Stimulated activated CD8-positive, alpha-beta memory T cell treated with anti-CD3 and anti-CD28 coated beads, Interleukin-4, amount 100 ng/mL, for 1 hour (primary cell): ENCODE data around the gene ZDHHC14.
"Not testable (repeated sequence)": the region's sequence is repeated elsewhere in the genome, so short reads cannot be mapped to it uniquely, and the experiment has no call there.

Experiments
- DNase-seq, 2 donors: peaks; one replicate each; pipeline ENCODE4 v3.0.0-alpha.2; 2020; ENCODE audit warnings: low read depth in 2 of 2, low spot score in 1 of 2

ZDHHC14 gene

DNA sequence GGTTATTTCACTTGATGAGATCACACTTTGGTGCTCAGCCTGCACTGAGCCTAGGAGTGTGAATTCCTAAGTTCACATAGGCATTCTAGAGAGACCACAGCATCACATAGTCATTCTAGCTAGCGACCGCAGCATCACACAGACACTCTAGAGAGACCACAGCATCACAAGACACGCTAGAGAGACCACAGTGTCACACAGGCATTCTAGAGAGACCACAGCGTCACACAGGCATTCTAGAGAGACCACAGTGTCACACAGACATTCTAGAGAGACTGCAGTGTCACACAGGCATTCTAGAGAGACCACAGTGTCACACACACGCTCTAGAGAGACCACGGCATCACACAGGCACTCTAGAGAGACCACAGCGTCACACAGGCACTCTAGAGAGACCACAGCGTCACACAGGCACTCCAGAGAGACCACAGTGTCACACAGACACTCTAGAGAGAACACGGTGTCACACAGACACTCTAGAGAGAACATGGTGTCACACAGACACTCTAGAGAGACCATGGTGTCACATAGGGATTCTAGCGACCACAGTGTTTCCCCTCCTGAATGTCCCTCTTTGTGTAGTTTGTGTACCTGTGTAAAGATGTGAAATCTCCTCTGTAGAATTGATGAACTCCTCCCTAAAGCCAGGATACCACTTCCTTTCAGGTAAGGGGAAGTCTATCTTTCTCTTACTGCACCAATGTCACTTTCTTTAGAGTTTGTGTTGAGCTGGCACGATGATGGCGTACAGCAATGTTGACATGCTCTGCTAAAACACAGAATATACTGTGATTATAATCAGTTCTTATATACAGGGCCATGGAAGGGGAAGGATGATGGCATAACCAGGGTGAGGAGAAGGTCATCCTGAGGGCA lies 169.4 kb downstream of the ZDHHC14 start:
- no peak for DNase-seq

DNA sequence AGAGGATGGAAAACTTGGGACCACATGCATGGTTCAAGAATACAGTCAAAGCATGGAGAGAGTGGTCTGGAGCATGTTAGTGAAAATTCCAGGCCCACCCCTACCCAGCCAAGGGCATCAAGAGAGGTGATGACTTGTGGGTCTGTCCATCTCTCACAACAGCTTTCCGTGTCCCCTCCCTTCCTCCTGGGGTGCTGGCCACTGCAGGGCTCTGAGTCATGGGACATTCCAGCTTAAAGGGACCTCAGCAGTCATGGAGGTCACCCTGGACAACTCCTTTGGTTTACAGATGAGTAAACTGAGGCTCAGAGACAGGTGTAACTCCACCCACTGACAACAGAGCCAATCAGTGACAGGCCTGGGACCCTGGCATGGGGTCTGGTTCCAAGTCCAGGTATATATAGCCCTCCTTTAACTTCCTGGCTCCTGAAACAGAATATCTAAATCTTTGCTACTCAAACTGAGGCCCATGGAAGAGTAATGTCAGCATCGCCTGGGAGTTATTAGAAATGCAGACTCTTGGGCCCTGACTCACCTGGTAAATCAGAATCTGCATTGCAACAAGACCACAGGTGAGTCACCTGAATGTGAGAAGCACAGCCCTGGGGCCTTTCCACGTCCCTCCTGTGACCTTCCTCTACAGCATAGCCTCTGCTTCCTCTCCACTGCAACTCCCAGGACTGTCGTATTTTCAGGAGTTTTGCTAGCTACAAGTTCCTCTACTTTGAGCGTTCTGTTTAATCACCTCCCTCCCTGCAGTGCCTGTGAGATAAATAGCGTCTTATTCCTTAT lies 170.2 kb downstream of the ZDHHC14 start:
- no peak for DNase-seq

GRCh38 chr6:157552081-157552747 lies 171.2 kb downstream of the ZDHHC14 start:
- no peak for DNase-seq

DNA sequence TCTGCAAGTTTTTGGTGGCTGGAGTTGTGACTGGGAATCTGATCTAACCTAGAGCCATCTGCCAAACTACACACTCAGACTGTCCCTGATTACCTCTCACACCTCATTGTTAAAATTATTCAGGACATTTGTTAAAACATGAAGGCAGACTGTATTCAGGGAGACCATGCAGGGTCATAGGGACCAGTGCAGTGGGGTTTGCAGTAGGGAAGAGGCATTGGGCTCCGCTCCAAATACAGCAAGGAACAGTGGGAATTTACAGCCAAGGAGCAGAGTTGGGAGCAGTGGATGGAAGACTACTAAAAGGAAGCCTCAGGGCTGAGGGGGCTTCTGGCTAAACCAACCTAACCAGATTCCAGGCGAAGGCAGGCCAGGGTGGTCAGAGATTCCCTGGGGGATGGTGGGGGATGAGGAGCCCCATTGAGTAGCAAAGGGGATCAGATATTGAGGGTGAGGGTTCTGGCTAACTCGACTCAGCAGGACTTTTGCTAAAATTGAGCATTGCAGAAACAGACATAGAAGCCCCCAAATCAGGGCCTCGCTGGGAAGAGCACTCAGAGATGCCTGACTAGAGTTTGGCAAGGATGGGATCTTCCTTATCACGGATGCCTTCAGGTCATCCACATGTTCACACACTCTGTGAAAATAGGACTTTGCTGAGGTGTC lies 172.0 kb downstream of the ZDHHC14 start:
- DNase-seq = no peak

- no peak for DNase-seq
Observed at GRCh38 chr6:157554747-157555146, 173.8 kb downstream of the ZDHHC14 start.

DNA sequence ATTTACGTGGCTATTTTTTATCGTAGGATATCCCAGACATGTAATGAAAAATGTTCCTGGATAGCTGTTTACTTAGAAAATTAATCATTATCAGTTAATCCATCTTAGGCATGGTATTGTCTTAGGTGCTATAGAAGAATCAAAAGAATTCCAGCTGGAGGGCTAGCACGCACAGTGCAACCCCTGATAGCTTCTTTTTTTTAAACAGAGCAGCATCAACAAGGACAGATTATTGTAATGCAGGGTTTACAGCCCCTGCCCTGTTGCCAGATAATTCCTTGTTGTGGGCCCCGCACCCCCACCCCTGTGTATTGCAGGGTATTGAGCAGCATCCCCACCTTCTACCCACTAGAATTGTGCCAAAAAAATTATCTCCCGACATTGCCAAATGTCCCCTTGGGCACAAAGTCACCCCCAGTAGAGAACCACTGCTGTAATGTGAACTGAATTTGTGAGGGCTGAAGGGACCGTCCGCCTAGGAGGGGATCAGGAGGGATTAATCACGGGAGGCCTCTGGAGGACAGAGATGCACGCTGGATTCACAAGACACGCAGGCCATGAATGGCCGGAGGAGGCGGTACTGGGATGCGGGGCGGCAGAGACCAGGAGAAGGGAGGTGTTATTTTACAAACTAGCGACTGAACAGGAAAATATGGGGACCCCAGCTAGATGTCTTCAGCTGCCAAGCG lies 174.6 kb downstream of the ZDHHC14 start:
- DNase-seq = no peak

DNA sequence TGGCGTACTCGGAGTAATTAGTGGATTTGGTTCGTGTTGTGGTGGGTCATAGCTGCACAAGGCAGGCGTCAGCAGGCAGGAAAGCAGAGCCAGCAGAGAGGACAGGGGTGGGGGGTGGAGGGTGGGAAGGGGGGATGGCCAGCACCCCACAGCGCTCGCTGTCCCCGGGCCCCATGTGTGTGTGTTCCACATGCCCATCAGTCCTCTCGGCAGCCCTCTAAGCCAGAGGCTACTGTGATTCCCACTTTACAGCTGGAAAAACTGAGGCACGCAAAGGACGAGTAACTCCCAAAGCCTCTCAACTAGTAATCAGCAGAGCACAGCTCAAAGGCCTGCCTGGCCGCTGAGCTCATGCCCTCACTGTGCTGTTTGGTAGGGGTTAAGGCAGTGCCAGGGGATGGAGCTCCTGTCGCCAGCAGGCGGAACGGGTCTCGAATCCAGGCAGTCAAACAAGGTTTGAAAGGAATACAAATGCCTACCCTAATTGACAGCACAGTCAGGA lies 175.2 kb downstream of the ZDHHC14 start:
- DNase-seq = no peak

DNA sequence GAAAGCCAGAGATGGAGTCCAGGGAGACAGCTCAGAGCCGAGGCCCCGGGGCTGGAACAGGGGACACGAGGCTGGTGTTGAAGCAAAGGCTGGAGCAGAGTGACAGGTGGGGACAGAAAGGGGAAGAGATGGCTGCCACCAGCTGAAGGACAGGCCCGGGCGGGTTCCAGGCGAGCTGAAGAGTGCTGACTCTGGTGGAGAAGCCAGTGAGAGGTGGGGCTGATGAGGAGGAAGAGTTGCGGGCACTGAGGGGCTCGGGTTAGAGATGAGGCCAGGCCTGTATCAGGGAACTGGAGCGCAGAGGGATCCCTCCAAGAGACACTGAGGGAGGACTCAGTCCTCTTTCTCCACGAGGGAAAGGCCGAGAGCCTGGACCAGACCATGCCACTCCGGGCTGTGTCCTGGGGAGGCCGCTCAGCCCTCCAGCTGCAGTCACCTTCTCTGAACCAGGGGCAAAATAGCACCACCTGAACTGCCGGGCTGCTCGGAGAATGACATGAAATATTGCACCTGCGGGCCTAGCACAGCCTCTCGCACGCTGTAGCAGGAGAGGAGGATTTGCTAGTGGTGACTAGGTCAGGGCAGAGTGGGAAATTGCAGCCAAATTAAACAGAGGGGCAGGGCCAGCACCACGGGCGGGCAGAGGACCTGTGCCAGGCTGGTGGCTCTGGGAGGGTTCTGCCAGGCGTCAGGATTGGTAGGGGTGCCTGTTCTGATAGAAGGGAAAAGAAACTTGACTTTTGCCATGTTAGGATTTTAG lies 175.9 kb downstream of the ZDHHC14 start:
- DNase-seq = no peak

- no peak for DNase-seq
Observed at GRCh38 chr6:157557559-157557958, 176.6 kb downstream of the ZDHHC14 start.

DNA sequence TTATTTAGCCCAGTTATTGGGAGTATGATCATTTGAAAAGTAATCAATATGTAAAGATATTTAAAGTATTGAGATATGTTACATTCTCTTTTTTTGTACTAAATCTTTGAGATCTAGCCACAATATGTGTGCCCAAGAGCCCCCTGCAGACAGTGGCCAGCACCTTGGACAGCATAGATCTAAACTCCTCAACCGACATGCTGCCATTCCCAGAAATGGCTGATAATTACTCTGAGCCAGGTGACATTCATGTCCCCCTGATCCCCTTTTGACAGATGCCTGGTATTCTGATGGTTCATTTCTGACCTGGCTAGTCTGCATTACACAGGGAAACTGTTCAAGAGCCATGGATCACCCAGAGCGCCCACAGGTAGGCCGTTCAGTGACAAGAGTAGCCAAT lies 177.1 kb downstream of the ZDHHC14 start:
- no peak for DNase-seq

DNA sequence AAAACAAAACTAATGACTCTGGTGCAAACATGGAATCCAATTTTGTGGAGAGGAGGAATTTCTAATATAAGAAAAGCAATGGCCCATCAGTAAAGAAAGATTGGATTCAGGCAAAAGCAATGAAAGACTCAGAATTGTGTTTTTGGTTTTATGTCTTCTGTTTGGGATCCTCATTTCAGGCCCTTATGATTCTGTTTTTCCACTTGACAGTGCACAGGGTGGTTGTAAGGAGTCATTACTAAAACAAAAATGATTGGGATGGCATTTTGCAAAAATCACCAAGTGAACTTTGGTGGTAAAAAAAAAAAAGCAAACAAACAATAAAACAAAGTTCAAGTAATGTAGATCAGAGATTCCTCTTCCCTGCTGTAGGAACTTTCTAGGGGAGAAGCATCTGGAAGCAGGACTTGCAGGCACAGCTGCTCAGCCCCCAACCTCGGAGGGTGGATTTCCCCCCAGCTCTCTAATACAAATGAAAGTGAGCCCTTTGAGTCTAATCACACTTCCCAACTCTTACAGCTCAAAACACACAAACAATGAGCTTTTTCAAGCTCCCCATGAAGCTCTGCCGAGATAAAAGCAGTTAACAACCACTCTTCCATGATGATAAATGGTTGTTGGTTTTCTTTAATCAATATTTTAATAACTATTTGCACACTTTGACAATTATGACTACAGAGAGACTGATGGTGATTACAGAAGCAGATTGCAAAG lies 177.7 kb downstream of the ZDHHC14 start:
- no peak for DNase-seq

GRCh38 chr6:157559201-157559756 lies 178.3 kb downstream of the ZDHHC14 start:
- no peak for DNase-seq

DNA sequence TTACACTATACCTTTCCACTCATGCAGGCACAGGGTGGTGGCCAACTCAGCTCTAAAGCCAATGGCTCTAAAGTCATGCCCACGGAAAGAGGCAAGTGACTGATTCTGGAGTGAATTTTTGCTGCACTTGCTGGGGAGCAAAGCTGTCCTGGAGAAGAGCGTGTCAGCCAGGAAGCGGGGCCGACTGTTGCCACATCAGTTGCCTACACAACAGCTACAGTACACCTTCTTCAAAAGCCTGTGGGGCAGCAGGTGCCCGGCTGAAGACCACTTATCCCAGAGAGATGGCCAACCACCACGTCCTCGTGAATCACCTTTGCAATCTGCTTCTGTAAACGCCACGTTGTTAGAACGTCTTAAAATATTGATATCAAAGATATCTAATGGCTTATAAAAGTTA lies 179.1 kb downstream of the ZDHHC14 start:
- DNase-seq = not testable (repeated sequence)

- DNase-seq = no peak
Observed at GRCh38 chr6:157560691-157561413, 179.9 kb downstream of the ZDHHC14 start.

DNA sequence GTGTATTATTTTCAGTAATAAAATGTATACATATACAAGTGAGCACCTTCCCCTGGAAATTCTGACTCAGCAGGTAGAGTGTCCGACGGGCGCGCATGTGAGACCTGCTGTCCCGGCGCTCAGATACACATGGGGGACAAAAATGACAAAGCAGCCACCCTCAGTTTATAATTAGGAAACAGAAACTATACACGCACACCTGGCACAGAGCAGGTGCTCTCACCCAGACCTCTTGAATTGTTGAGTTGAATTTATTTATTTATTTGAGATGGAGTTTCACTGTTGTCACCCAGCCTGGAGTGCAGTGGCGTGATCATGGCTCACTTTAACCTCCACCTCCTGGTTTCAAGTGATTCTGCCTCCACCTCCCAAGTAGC lies 180.4 kb downstream of the ZDHHC14 start:
- no peak for DNase-seq

- no peak for DNase-seq
Observed at GRCh38 chr6:157561929-157562810, 181.2 kb downstream of the ZDHHC14 start.

DNA sequence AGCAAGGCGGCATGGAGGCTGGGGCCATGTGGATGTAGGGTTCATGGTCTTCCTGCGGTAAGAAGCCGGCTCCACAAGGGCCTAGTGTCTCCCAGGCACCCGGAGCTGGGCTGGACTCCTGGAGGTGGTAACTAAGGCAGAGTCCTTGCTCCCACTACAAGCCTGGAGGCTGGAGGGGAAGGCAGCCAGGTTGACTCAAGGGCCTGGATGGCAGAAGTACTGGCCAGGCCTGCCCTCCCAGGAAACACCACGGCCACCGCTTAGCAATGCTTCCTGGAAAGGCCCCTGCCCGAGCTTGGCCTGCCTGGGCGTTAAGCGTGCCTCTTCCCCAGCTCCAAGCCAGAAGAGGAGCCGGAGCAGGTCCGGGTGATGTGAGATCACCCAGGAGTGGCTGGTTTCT lies 182.0 kb downstream of the ZDHHC14 start:
- no peak for DNase-seq
